Endothelial cell of umbilical vein (primary cell): ENCODE data around the gene VAV2. TPM values are rescaled to one million over a fixed set of nuclear protein-coding genes. Genes with fewer than 3 reads are reported as not detected.

Experiments
- BruUV-seq: library from RNA; stranded (reverse); fragments of 400-500 nt; replicated peaks from 2 replicates; lab custom pipeline; 2021; lab: Mats Ljungman, UMichigan
- CTCF ChIA-PET: fragments of 300-600, 350-600 bp; sonication (Branson Sonifier 250); formaldehyde crosslinking; loops from one replicate; lab custom pipeline; 2021; ENCODE audit warnings: antibody characterized with exemption, inconsistent platforms; lab: Charles Lee
- POLR2A ChIA-PET: fragments of 300-600, 350-600 bp; sonication (Branson Sonifier 250); formaldehyde crosslinking; loops from one replicate; lab custom pipeline; 2021; ENCODE audit warnings: antibody characterized with exemption, inconsistent platforms; lab: Charles Lee
- DNase-seq: peaks from one replicate; pipeline ENCODE4 v3.0.0-alpha.2; 2011; ENCODE audit warnings: low read depth, low spot score
- FAIRE-seq: peaks from 2 replicates; lab custom pipeline; 2011; peaks lifted over from hg19 to GRCh38; lab: Jason Lieb, UNC
- H2AFZ ChIP-seq: 2 replicates; pipeline ENCODE4 v1.6.0; 2012; ENCODE audit warnings: low read depth, low read length, control low read depth, inconsistent platforms
- H3K27ac ChIP-seq: 2 replicates; pipeline ENCODE4 v1.5.1; 2011; ENCODE audit warnings: low read depth, mild to moderate bottlenecking, control low read depth, low read length, moderate library complexity; ENCODE audit not compliant: insufficient read depth
- H3K27me3 ChIP-seq, 2 experiments: 2 replicates each; pipeline versions ENCODE4 v1.6.0 to v1.6.1; 2011; ENCODE audit warnings: low read length in 2 of 2, mixed read lengths in 1 of 2; ENCODE audit not compliant: control insufficient read depth in 2 of 2, insufficient read depth in 2 of 2
- H3K36me3 ChIP-seq, 2 experiments: 2 replicates in 1 of 2; 3 replicates in 1 of 2; pipeline ENCODE4 v1.5.1; 2011; ENCODE audit warnings: low read length in 2 of 2, mild to moderate bottlenecking in 1 of 2, moderate library complexity in 1 of 2; ENCODE audit not compliant: control insufficient read depth in 2 of 2, insufficient read depth in 2 of 2; ENCODE audit errors: extremely low read depth in 1 of 2
- H3K4me1 ChIP-seq: 3 replicates; pipeline ENCODE4 v1.5.1; 2011; ENCODE audit warnings: mild to moderate bottlenecking, low read length; ENCODE audit not compliant: control insufficient read depth, insufficient read depth; ENCODE audit errors: extremely low read depth
- H3K4me2 ChIP-seq: 2 replicates; pipeline ENCODE4 v1.6.1; 2011; ENCODE audit warnings: low read length, control low read depth, mixed read lengths; ENCODE audit not compliant: insufficient read depth
- H3K4me3 ChIP-seq, 3 experiments: fragments of 200-600 bp in 1 of 3; sonication (generic), shearing (Covaris generic) in 1 of 3; replicated peaks in 1 of 3; 2 replicates each; pipeline ENCODE4 v1.5.1; 2011 to 2016; ENCODE audit warnings: control low read depth in 3 of 3, low read length in 3 of 3, mild to moderate bottlenecking in 2 of 3, inconsistent platforms in 1 of 3, low read depth in 1 of 3, moderate library complexity in 1 of 3; ENCODE audit not compliant: insufficient read depth in 1 of 3
- H3K79me2 ChIP-seq: 2 replicates; pipeline ENCODE4 v1.6.0; 2012; ENCODE audit warnings: low read length, inconsistent platforms; ENCODE audit not compliant: control insufficient read depth, insufficient read depth
- H3K9ac ChIP-seq: replicated peaks from 2 replicates; pipeline ENCODE3; 2011; ENCODE audit warnings: low read length, control low read depth; ENCODE audit not compliant: insufficient read depth; ENCODE audit errors: extremely low read depth
- H3K9me1 ChIP-seq: replicated peaks from 3 replicates; pipeline ENCODE4 v1.6.0; 2011; ENCODE audit warnings: mild to moderate bottlenecking, low read length; ENCODE audit not compliant: control insufficient read depth, insufficient read depth; ENCODE audit errors: extremely low read depth
- H3K9me3 ChIP-seq: replicated peaks from 2 replicates; pipeline ENCODE4 v1.5.1; 2012; ENCODE audit warnings: low read length, inconsistent platforms; ENCODE audit not compliant: control insufficient read depth, insufficient read depth
- H4K20me1 ChIP-seq: replicated peaks from 2 replicates; pipeline ENCODE3; 2011; ENCODE audit warnings: mild to moderate bottlenecking, low read length; ENCODE audit not compliant: control insufficient read depth, insufficient read depth; ENCODE audit errors: extremely low read depth
- EZH2 ChIP-seq: IDR thresholded peaks from 2 replicates; pipeline ENCODE4 v1.6.1; 2012; ENCODE audit warnings: borderline replicate concordance, low read depth, mild to moderate bottlenecking, moderate library complexity, low read length, inconsistent platforms; ENCODE audit not compliant: severe bottlenecking
- FOS ChIP-seq: IDR thresholded peaks from 2 replicates; pipeline ENCODE4 v1.6.1; 2011; ENCODE audit warnings: mild to moderate bottlenecking, low read length, moderate library complexity, borderline replicate concordance; ENCODE audit not compliant: insufficient read depth
- GATA2 ChIP-seq: IDR thresholded peaks from 2 replicates; pipeline ENCODE4 v1.7.0; 2011; ENCODE audit warnings: low read depth, mild to moderate bottlenecking, moderate library complexity, mixed read lengths, low read length; ENCODE audit not compliant: insufficient read length, insufficient read depth
- JUN ChIP-seq: IDR thresholded peaks from 2 replicates; pipeline ENCODE4 v1.6.1; 2011; ENCODE audit warnings: borderline replicate concordance, low read depth; ENCODE audit not compliant: insufficient read length, insufficient read depth
- MAX ChIP-seq: IDR thresholded peaks from 2 replicates; pipeline ENCODE4 v1.6.1; 2011; ENCODE audit not compliant: insufficient read depth, insufficient read length
- MYC ChIP-seq: IDR thresholded peaks from one replicate; pipeline ENCODE4 v1.6.1; 2011; ENCODE audit warnings: mild to moderate bottlenecking, low read depth, low read length
- POLR2A ChIP-seq: IDR thresholded peaks from 2 replicates; pipeline ENCODE4 v1.6.1; 2012; ENCODE audit warnings: low read depth, mild to moderate bottlenecking, control low read depth, low read length
- POLR2AphosphoS5 ChIP-seq: IDR thresholded peaks from 2 replicates; pipeline ENCODE4 v1.6.1; 2012; ENCODE audit warnings: low read depth, mild to moderate bottlenecking, control low read depth, low read length, moderate library complexity; ENCODE audit not compliant: insufficient read depth
- dilution Hi-C: fragments of 300-500 bp; cut with MboI; formaldehyde crosslinking; loops from one replicate; pipeline ENCODE4 v1.15.0; 2019; ENCODE audit warnings: low sequenced_read_pairs; ENCODE audit not compliant: extremely low pct_ligation_motif_present
- intact Hi-C: fragments of 100-400 bp; cut with micrococcal nuclease; formaldehyde crosslinking; loops from one replicate; pipeline ENCODE4 v1.10.0; 2022
- polyA plus RNA-seq, 4 experiments: library from polyadenylated mRNA; depleted of rRNA in 3 of 4; stranded (reverse) in 3 of 4; unstranded in 1 of 4; fragments of >200 nt; gene quantifications; 2 replicates each; pipeline versions ENCODE4 v1.2.1 to v1.2.3, GENCODE V29; 2011 to 2012; ENCODE audit warnings: missing spikeins in 1 of 4
- total RNA-seq: library from RNA; stranded (reverse); gene quantifications from 2 replicates; pipeline ENCODE4 v1.2.3, GENCODE V29; 2021
- TF ChIP-seq, protein P1 (sequence below), 2 donors: IDR thresholded peaks; 1 replicate in 1 of 2; 2 replicates in 1 of 2; pipeline ENCODE4 v1.5.1; 2011; ENCODE audit warnings: low read length in 2 of 2, mild to moderate bottlenecking in 2 of 2, moderate library complexity in 2 of 2, control low read depth in 1 of 2, inconsistent platforms in 1 of 2, low read depth in 1 of 2; ENCODE audit not compliant: insufficient read depth in 1 of 2; ENCODE audit errors: extremely low read depth in 1 of 2

VAV2 gene
- total and polyA plus RNA-seq, 2 donors (not counting 3 experiments of a cell fraction or from before 2014, with no cell fraction given): 10.6 to 30.6 TPM

DNA sequence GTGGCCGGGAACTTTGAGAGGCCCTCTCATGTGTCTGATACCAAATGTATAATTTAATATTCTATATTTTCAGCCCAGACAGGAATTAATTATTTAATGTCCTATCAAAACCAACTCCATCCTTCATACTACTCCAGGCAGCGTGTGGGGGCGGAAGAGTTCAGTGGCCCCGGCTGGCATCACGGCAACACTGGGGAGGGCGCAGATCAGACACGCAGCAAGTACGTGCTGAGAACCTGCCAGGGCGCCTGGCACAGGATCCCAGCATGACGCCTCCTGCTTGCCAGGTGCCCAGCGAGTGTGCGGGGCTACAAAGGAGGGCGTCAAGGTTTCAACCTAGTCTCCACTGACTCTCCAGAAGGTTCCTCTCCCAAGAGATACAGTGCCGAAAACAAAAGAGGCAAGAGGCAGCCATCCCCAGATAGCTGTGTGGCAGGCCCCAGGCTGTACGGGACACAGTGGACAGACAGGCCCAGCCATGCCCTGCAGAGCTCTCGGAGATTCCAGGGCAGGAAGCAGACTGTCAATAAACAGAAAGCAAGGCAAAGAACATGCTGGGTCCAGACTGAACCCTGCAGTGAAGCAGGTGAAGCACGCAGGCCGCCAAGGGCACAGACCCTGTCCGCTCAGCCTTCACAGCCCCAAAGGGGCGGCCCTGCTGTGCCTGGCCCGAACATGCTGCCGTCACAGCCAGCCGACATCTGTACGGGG, 110.3 kb downstream of the VAV2 start:
- Histone ChIP-seq H4K20me1 (no peaks in the 10 kb centered on the region), H3K36me3 (no peaks in the 10 kb centered on the region), H2AFZ (no peak overlapping the region), H3K9ac (no peak overlapping the region), H3K27ac (no peak overlapping the region), H3K4me3 (no peak overlapping the region), H3K27me3 (no peaks in the 10 kb centered on the region), H3K4me2 (no peak overlapping the region), H3K4me1 (no peaks in the 10 kb centered on the region), H3K9me1 (no peaks in the 10 kb centered on the region), H3K79me2 (peaks cover 6% of the 10 kb centered on the region), H3K9me3 (no peaks in the 10 kb centered on the region)
- DNase-seq: no peak
- ChIA-PET POLR2A (no interaction called here), CTCF (no interaction called here)
- FAIRE-seq: no peak
- intact Hi-C loops: no loop called here
- dilution Hi-C loops: no loop called here
- BruUV-seq: no TSS peak
- TF ChIP-seq, protein P1, sequence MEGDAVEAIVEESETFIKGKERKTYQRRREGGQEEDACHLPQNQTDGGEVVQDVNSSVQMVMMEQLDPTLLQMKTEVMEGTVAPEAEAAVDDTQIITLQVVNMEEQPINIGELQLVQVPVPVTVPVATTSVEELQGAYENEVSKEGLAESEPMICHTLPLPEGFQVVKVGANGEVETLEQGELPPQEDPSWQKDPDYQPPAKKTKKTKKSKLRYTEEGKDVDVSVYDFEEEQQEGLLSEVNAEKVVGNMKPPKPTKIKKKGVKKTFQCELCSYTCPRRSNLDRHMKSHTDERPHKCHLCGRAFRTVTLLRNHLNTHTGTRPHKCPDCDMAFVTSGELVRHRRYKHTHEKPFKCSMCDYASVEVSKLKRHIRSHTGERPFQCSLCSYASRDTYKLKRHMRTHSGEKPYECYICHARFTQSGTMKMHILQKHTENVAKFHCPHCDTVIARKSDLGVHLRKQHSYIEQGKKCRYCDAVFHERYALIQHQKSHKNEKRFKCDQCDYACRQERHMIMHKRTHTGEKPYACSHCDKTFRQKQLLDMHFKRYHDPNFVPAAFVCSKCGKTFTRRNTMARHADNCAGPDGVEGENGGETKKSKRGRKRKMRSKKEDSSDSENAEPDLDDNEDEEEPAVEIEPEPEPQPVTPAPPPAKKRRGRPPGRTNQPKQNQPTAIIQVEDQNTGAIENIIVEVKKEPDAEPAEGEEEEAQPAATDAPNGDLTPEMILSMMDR (IDR thresholded peaks at IDR 0.05; ENCODE audit: extremely low read depth in 1 of 2, insufficient read depth in 1 of 2, low read depth in 1 of 2, low read length in 2 of 2): no peak
- TF ChIP-seq FOS (no peak), MAX (no peak), MYC (no peak), POLR2AphosphoS5 (no peak), POLR2A (no peak), JUN (no peak), GATA2 (no peak), EZH2 (no peak)
